Ishikawa (cell line): ENCODE measurements around the gene SRPK2.

ENCODE experiments used
- CEBPB ChIP-seq: IDR thresholded peaks from 2 replicates; pipeline ENCODE4 v1.6.1; 2012
- CREB1 ChIP-seq: IDR thresholded peaks from 2 replicates; pipeline ENCODE4 v1.6.1; 2012; ENCODE audit warnings: low read depth
- EGR1 ChIP-seq: IDR thresholded peaks from 2 replicates; pipeline ENCODE4 v1.6.1; 2012
- EP300 ChIP-seq: IDR thresholded peaks from 2 replicates; pipeline ENCODE4 v1.6.1; 2012; ENCODE audit warnings: borderline replicate concordance
- TAF1 ChIP-seq: IDR thresholded peaks from 2 replicates; pipeline ENCODE4 v1.6.1; 2012; ENCODE audit warnings: low read depth, mild to moderate bottlenecking
- TCF12 ChIP-seq: IDR thresholded peaks from 2 replicates; pipeline ENCODE4 v1.6.1; 2012; ENCODE audit warnings: low read depth
- TEAD4 ChIP-seq: IDR thresholded peaks from 2 replicates; pipeline ENCODE4 v1.6.1; 2012
- YY1 ChIP-seq: IDR thresholded peaks from 2 replicates; pipeline ENCODE4 v1.6.1; 2012; ENCODE audit warnings: low read depth
- ZBTB7A ChIP-seq: IDR thresholded peaks from 2 replicates; pipeline ENCODE4 v1.6.1; 2012; ENCODE audit warnings: low read depth
- TF ChIP-seq, protein P1 (sequence below): IDR thresholded peaks from 2 replicates; pipeline ENCODE4 v1.6.1; 2012; ENCODE audit warnings: low read depth, mild to moderate bottlenecking

- TF ChIP-seq EP300 (no peak), YY1 (no peak), TAF1 (no peak), EGR1 (no peak), TCF12 (no peak), CEBPB (no peak), CREB1 (no peak), ZBTB7A (no peak), TEAD4 (no peak)
- TF ChIP-seq, protein P1, sequence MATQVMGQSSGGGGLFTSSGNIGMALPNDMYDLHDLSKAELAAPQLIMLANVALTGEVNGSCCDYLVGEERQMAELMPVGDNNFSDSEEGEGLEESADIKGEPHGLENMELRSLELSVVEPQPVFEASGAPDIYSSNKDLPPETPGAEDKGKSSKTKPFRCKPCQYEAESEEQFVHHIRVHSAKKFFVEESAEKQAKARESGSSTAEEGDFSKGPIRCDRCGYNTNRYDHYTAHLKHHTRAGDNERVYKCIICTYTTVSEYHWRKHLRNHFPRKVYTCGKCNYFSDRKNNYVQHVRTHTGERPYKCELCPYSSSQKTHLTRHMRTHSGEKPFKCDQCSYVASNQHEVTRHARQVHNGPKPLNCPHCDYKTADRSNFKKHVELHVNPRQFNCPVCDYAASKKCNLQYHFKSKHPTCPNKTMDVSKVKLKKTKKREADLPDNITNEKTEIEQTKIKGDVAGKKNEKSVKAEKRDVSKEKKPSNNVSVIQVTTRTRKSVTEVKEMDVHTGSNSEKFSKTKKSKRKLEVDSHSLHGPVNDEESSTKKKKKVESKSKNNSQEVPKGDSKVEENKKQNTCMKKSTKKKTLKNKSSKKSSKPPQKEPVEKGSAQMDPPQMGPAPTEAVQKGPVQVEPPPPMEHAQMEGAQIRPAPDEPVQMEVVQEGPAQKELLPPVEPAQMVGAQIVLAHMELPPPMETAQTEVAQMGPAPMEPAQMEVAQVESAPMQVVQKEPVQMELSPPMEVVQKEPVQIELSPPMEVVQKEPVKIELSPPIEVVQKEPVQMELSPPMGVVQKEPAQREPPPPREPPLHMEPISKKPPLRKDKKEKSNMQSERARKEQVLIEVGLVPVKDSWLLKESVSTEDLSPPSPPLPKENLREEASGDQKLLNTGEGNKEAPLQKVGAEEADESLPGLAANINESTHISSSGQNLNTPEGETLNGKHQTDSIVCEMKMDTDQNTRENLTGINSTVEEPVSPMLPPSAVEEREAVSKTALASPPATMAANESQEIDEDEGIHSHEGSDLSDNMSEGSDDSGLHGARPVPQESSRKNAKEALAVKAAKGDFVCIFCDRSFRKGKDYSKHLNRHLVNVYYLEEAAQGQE, result no peak
Measured at GRCh38 chr7:105353752-105354328, 34.9 kb downstream of the SRPK2 start.
